ENCODE measurements around the gene PRDM10.

- TF ChIP-seq CTCF (IDR thresholded peaks at IDR 0.05; ENCODE audit: low read depth, low read length) (no peak), MYC (IDR thresholded peaks at IDR 0.05; ENCODE audit: low read depth, low read length) (peak; percentile 89), POLR2A (IDR thresholded peaks at IDR 0.05; ENCODE audit: extremely low read depth, insufficient read length) (no peak)
Measured at GRCh38 chr11:129950101-129951091, 52.2 kb downstream of the PRDM10 start.

Data from NB4 (cell line).